ENCODE data around the gene SLC38A11.

DNA sequence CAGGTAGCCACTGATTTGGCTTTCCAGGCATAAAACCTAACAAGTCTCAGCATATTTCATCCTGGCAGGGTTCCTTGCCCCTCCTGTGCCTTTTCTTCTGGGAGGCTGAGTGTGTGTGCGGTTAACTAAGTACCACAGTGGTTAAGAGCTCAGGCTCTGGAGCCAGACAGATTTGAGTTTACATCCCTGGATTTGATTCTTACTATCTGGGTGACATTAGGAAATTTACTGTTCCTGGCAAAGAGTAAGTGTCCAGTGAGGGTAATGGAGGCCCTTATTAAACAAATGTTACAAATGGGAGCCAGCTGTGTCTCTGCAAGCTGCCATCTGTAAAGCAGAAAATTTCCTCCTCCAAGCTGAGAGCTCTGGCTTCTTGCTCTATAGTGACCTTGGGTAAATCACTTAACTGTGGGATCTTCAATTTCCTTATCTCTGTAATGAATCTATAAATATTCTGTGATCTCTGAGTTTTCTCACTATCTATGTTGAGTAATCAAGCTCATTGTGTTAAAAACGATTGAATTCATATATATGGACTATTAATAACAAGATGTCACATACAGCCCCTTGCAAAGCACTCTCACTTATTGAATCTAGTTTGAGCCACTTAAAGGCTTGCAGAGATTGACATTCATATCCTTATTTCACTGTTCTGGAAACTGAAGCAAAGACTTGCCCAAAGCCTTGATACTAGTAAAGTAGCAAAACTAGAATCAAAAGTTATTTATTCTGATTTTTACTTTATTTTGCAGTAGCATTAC, 107.2 kb downstream of the SLC38A11 start:
- TF ChIP-seq, protein P1, sequence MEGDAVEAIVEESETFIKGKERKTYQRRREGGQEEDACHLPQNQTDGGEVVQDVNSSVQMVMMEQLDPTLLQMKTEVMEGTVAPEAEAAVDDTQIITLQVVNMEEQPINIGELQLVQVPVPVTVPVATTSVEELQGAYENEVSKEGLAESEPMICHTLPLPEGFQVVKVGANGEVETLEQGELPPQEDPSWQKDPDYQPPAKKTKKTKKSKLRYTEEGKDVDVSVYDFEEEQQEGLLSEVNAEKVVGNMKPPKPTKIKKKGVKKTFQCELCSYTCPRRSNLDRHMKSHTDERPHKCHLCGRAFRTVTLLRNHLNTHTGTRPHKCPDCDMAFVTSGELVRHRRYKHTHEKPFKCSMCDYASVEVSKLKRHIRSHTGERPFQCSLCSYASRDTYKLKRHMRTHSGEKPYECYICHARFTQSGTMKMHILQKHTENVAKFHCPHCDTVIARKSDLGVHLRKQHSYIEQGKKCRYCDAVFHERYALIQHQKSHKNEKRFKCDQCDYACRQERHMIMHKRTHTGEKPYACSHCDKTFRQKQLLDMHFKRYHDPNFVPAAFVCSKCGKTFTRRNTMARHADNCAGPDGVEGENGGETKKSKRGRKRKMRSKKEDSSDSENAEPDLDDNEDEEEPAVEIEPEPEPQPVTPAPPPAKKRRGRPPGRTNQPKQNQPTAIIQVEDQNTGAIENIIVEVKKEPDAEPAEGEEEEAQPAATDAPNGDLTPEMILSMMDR (conservative IDR thresholded peaks at IDR 0.05; ENCODE audit: low read length): no peak
- TF ChIP-seq EZH2phosphoT487 (IDR thresholded peaks at IDR 0.05; ENCODE audit: borderline replicate concordance, low read depth, low read length): no peak

Measured in OCI-LY7 (cell line).